SK-N-SH treated with all-trans-retinoic acid at 6 μM for 48 hours (cell line): Measurements from ENCODE around the gene STRBP.

Experiments
- ATAC-seq: fragments of 200-7000 bp; cut with Tn5 transposase; 3 replicates; pipeline ENCODE4 v1.9.1; 2020; ENCODE audit warnings: mild to moderate bottlenecking, moderate library complexity
- BACH2 ChIP-seq: fragments of 250-450 bp; sonication (Bioruptor Pico); IDR thresholded peaks from 2 replicates; pipeline ENCODE4 v1.9.0; 2021; ENCODE audit warnings: mild to moderate bottlenecking, borderline replicate concordance
- CREB5 ChIP-seq: fragments of 250-450 bp; sonication (Bioruptor Pico); IDR thresholded peaks from 2 replicates; pipeline ENCODE4 v1.5.1; 2020; ENCODE audit warnings: low read depth, mild to moderate bottlenecking, moderate library complexity
- CSDC2 ChIP-seq: fragments of 250-450 bp; sonication (Bioruptor Pico); IDR thresholded peaks from 2 replicates; pipeline ENCODE4 v1.5.0; 2020; ENCODE audit warnings: mild to moderate bottlenecking, moderate library complexity
- ESRRG ChIP-seq: fragments of 250-450 bp; sonication (Bioruptor Pico); IDR thresholded peaks from 2 replicates; pipeline ENCODE4 v1.6.1; 2021; ENCODE audit warnings: mild to moderate bottlenecking
- GLIS3 ChIP-seq: fragments of 250-450 bp; sonication (Bioruptor Pico); IDR thresholded peaks from 2 replicates; pipeline ENCODE4 v1.5.0; 2020; ENCODE audit warnings: mild to moderate bottlenecking, moderate library complexity
- ISL1 ChIP-seq: fragments of 250-450 bp; sonication (Bioruptor Pico); IDR thresholded peaks from 2 replicates; pipeline ENCODE4 v2.1.2; 2022; ENCODE audit warnings: mild to moderate bottlenecking, moderate library complexity
- PATZ1 ChIP-seq: fragments of 250-450 bp; sonication (Bioruptor Pico); IDR thresholded peaks from 2 replicates; pipeline ENCODE4 v1.8.0; 2020; ENCODE audit warnings: mild to moderate bottlenecking, moderate library complexity, borderline replicate concordance
- POU6F1 ChIP-seq: fragments of 250-450 bp; sonication (Bioruptor Pico); IDR thresholded peaks from 2 replicates; pipeline ENCODE4 v1.8.0; 2021; ENCODE audit warnings: low read depth, mild to moderate bottlenecking, moderate library complexity, borderline replicate concordance
- SNAI2 ChIP-seq: fragments of 250-450 bp; sonication (Bioruptor Pico); IDR thresholded peaks from 2 replicates; pipeline ENCODE4 v1.5.0; 2020; ENCODE audit warnings: mild to moderate bottlenecking, moderate library complexity
- TCF4 ChIP-seq: fragments of 250-450 bp; sonication (Bioruptor Pico); IDR thresholded peaks from 2 replicates; pipeline ENCODE4 v1.8.0; 2021; ENCODE audit warnings: mild to moderate bottlenecking, moderate library complexity, borderline replicate concordance
- TOX ChIP-seq: fragments of 250-450 bp; sonication (Bioruptor Pico); IDR thresholded peaks from 2 replicates; pipeline ENCODE4 v1.8.0; 2021; ENCODE audit warnings: mild to moderate bottlenecking, moderate library complexity, borderline replicate concordance
- TSHZ2 ChIP-seq: fragments of 250-450 bp; sonication (Bioruptor Pico); IDR thresholded peaks from 2 replicates; pipeline ENCODE4 v1.5.0; 2020; ENCODE audit warnings: mild to moderate bottlenecking, moderate library complexity
- ZC3H10 ChIP-seq: fragments of 250-450 bp; sonication (Bioruptor Pico); IDR thresholded peaks from 2 replicates; pipeline ENCODE4 v1.5.1; 2021; ENCODE audit warnings: mild to moderate bottlenecking, moderate library complexity
- ZFP3 ChIP-seq: fragments of 250-450 bp; sonication (Bioruptor Pico); IDR thresholded peaks from 2 replicates; pipeline ENCODE4 v1.5.0; 2020; ENCODE audit warnings: mild to moderate bottlenecking, moderate library complexity
- ZFP30 ChIP-seq: fragments of 450-650 bp; formaldehyde crosslinking; IDR thresholded peaks from 2 replicates; pipeline ENCODE4 v1.5.0; 2022; ENCODE audit warnings: mild to moderate bottlenecking, moderate library complexity
- ZNF70 ChIP-seq: fragments of 450-650 bp; formaldehyde crosslinking; IDR thresholded peaks from 2 replicates; pipeline ENCODE4 v1.5.0; 2020; ENCODE audit warnings: mild to moderate bottlenecking, moderate library complexity
- ZNF8 ChIP-seq: fragments of 450-650 bp; formaldehyde crosslinking; IDR thresholded peaks from 2 replicates; pipeline ENCODE4 v1.5.0; 2020; ENCODE audit warnings: mild to moderate bottlenecking, moderate library complexity
- TF ChIP-seq, protein P1 (sequence below): fragments of 250-450 bp; sonication (Bioruptor Pico); IDR thresholded peaks from 2 replicates; pipeline ENCODE4 v1.5.1; 2021; ENCODE audit warnings: mild to moderate bottlenecking, moderate library complexity

Gene STRBP

GRCh38 chr9:123225995-123226394 lies 42.4 kb downstream of the STRBP start:
- TF ChIP-seq CREB5 (no peak), SNAI2 (CRISPR knock-in tag) (no peak), ZC3H10 (CRISPR knock-in tag) (no peak), ZNF8 (peak; percentile 56; the same call in 1 of the 2 replicates), ZFP3 (CRISPR knock-in tag) (no peak), BACH2 (CRISPR knock-in tag) (no peak), GLIS3 (CRISPR knock-in tag) (no peak), TSHZ2 (CRISPR knock-in tag) (no peak), ZFP30 (CRISPR knock-in tag) (no peak)
- ATAC-seq, result peak; percentile 27; the same call in 1 of the 3 replicates

DNA sequence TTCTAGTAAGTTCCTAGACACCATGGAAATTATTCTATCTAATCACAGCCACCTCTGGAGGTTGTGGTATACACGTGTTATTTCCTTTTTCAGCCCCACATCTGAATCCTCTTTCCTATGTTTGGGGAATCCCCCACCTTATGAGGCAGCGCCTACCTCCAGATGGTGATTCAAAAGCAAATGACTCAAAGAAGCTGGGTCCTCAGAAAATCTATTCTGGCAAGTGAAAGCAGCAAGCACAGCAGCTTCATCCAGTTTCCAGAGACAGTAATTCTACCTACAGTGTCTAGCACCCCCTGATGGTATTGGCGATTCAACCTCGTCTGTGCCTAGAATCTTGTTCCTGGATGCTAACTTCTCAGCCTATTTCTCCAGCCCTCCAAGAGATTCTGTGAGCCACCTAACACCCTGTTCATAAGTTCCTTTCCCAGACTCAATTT lies 43.0 kb downstream of the STRBP start:
- peak; percentile 98 for ATAC-seq
- TF ChIP-seq SNAI2 (CRISPR knock-in tag), result no peak

- no peak for TF ChIP-seq ZFP30 (CRISPR knock-in tag)
- no peak for TF ChIP-seq ZNF8
- TF ChIP-seq ESRRG (CRISPR knock-in tag), result no peak
- no peak for TF ChIP-seq TOX
- TF ChIP-seq, protein P1, sequence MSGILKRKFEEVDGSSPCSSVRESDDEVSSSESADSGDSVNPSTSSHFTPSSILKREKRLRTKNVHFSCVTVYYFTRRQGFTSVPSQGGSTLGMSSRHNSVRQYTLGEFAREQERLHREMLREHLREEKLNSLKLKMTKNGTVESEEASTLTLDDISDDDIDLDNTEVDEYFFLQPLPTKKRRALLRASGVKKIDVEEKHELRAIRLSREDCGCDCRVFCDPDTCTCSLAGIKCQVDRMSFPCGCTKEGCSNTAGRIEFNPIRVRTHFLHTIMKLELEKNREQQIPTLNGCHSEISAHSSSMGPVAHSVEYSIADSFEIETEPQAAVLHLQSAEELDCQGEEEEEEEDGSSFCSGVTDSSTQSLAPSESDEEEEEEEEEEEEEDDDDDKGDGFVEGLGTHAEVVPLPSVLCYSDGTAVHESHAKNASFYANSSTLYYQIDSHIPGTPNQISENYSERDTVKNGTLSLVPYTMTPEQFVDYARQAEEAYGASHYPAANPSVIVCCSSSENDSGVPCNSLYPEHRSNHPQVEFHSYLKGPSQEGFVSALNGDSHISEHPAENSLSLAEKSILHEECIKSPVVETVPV (CRISPR knock-in tag), result no peak
- TF ChIP-seq POU6F1 (CRISPR knock-in tag), result no peak
- TF ChIP-seq CSDC2 (CRISPR knock-in tag), result no peak
- no peak for TF ChIP-seq TCF4 (CRISPR knock-in tag)
- TF ChIP-seq PATZ1 (CRISPR knock-in tag), result no peak
- no peak for TF ChIP-seq ZC3H10 (CRISPR knock-in tag)
- TF ChIP-seq GLIS3 (CRISPR knock-in tag), result no peak
- no peak for TF ChIP-seq ISL1 (CRISPR knock-in tag)
Measured at GRCh38 chr9:123220127-123220526, 48.3 kb downstream of the STRBP start.

GRCh38 chr9:123218831-123219230 lies 49.6 kb downstream of the STRBP start:
- TF ChIP-seq ESRRG (CRISPR knock-in tag), result no peak
- no peak for ATAC-seq

More at GRCh38 chr9:123220127-123220526, 48.3 kb downstream of the STRBP start:
- ATAC-seq, result no peak

GRCh38 chr9:123217128-123217654 lies 51.2 kb downstream of the STRBP start:
- ATAC-seq, result peak; percentile 31; the same call in 2 of the 3 replicates
- TF ChIP-seq, protein P1 (CRISPR knock-in tag), result no peak
- TF ChIP-seq ZC3H10 (CRISPR knock-in tag), result no peak
- TF ChIP-seq TOX, result no peak
- no peak for TF ChIP-seq ZNF70 (CRISPR knock-in tag)
- no peak for TF ChIP-seq CREB5
- no peak for TF ChIP-seq SNAI2 (CRISPR knock-in tag)
- no peak for TF ChIP-seq POU6F1 (CRISPR knock-in tag)
- peak; percentile 34; the same call in 1 of the 2 replicates for TF ChIP-seq ISL1 (CRISPR knock-in tag)
